H9 (cell line): ENCODE results near the gene NPDC1. TPM values are rescaled to one million over a fixed set of nuclear protein-coding genes. Genes with fewer than 3 reads are reported as not detected.

Experiments
- DNase-seq: peaks from one replicate; pipeline ENCODE4 v3.0.0-alpha.2; 2017
- H2AFZ ChIP-seq: one replicate; pipeline ENCODE4 v1.6.1; 2013; ENCODE audit warnings: mild to moderate bottlenecking, low read length, control low read depth, moderate library complexity
- H2AK5ac ChIP-seq: 2 replicates; pipeline ENCODE4 v1.6.1; 2013; ENCODE audit warnings: low read length, control low read depth, mixed read lengths; ENCODE audit not compliant: insufficient read length
- H2BK120ac ChIP-seq: one replicate; pipeline ENCODE4 v1.6.1; 2013; ENCODE audit warnings: low read depth, mild to moderate bottlenecking, low read length, control low read depth, inconsistent platforms; ENCODE audit not compliant: poor library complexity, severe bottlenecking
- H2BK12ac ChIP-seq: 2 replicates; pipeline ENCODE4 v1.6.1; 2013; ENCODE audit warnings: low read length, control low read depth, mixed read lengths, low read depth; ENCODE audit not compliant: insufficient read length
- H2BK15ac ChIP-seq: 2 replicates; pipeline ENCODE4 v1.6.1; 2013; ENCODE audit warnings: low read depth, low read length, control low read depth
- H2BK20ac ChIP-seq: one replicate; pipeline ENCODE4 v1.6.1; 2013; ENCODE audit warnings: low read depth, mild to moderate bottlenecking, low read length, control low read depth, inconsistent platforms; ENCODE audit not compliant: poor library complexity, severe bottlenecking
- H2BK5ac ChIP-seq: 2 replicates; pipeline ENCODE4 v1.6.1; 2013; ENCODE audit warnings: low read length, control low read depth, mixed read lengths; ENCODE audit not compliant: insufficient read length
- H3K14ac ChIP-seq: 2 replicates; pipeline ENCODE4 v1.6.1; 2013; ENCODE audit warnings: low read length, control low read depth; ENCODE audit not compliant: insufficient read depth
- H3K18ac ChIP-seq: 2 replicates; pipeline ENCODE4 v1.6.1; 2013; ENCODE audit warnings: low read depth, mild to moderate bottlenecking, mixed read lengths, low read length, control low read depth; ENCODE audit not compliant: insufficient read length
- H3K23ac ChIP-seq: 2 replicates; pipeline ENCODE4 v1.6.1; 2013; ENCODE audit warnings: low read length, control low read depth, mixed read lengths, low read depth; ENCODE audit not compliant: insufficient read length
- H3K23me2 ChIP-seq: 2 replicates; pipeline ENCODE4 v1.6.1; 2013; ENCODE audit warnings: low read depth, mild to moderate bottlenecking, mixed read lengths, low read length, control low read depth; ENCODE audit not compliant: insufficient read length, poor library complexity, severe bottlenecking
- H3K27ac ChIP-seq: 2 replicates; pipeline ENCODE4 v1.5.1; 2013; ENCODE audit warnings: low read length, control low read depth, mixed read lengths, low read depth; ENCODE audit not compliant: insufficient read length
- H3K27me3 ChIP-seq: 2 replicates; pipeline ENCODE4 v1.6.1; 2013; ENCODE audit warnings: low read length, control low read depth, inconsistent platforms; ENCODE audit not compliant: insufficient read depth
- H3K4ac ChIP-seq: 2 replicates; pipeline ENCODE4 v1.6.1; 2013; ENCODE audit warnings: low read depth, mild to moderate bottlenecking, control low read depth, inconsistent platforms, low read length, moderate library complexity
- H3K4me1 ChIP-seq: 2 replicates; pipeline ENCODE4 v1.6.1; 2013; ENCODE audit warnings: low read length, control low read depth, inconsistent platforms; ENCODE audit not compliant: insufficient read depth
- H3K4me2 ChIP-seq: 2 replicates; pipeline ENCODE4 v1.6.1; 2013; ENCODE audit warnings: low read length, control low read depth, mixed read lengths; ENCODE audit not compliant: insufficient read length, insufficient read depth
- H3K56ac ChIP-seq: 2 replicates; pipeline ENCODE4 v1.6.1; 2013; ENCODE audit warnings: low read depth, mild to moderate bottlenecking, mixed read lengths, low read length, control low read depth; ENCODE audit not compliant: insufficient read length
- H3K79me1 ChIP-seq: 2 replicates; pipeline ENCODE4 v1.6.1; 2013; ENCODE audit warnings: low read depth, mild to moderate bottlenecking, moderate library complexity, low read length, control low read depth, inconsistent platforms; ENCODE audit not compliant: insufficient read depth, poor library complexity, severe bottlenecking
- H3K79me2 ChIP-seq: 2 replicates; pipeline ENCODE4 v1.6.1; 2013; ENCODE audit warnings: low read length, control low read depth, inconsistent platforms; ENCODE audit not compliant: insufficient read depth
- H3K9ac ChIP-seq: 2 replicates; pipeline ENCODE4 v1.6.1; 2013; ENCODE audit warnings: low read length, control low read depth, mixed read lengths; ENCODE audit not compliant: insufficient read length; ENCODE audit errors: extremely low read depth
- H3K9me3 ChIP-seq: one replicate; pipeline ENCODE4 v1.6.1; 2013; ENCODE audit warnings: low read depth, low read length, inconsistent platforms; ENCODE audit not compliant: control insufficient read depth
- H3T11ph ChIP-seq: one replicate; pipeline ENCODE4 v1.6.1; 2013; ENCODE audit warnings: mild to moderate bottlenecking, low read length, control low read depth, inconsistent platforms
- H4K20me1 ChIP-seq: one replicate; pipeline ENCODE4 v1.6.1; 2013; ENCODE audit not compliant: control insufficient read depth, insufficient read length, insufficient read depth
- H4K5ac ChIP-seq: 2 replicates; pipeline ENCODE4 v1.6.1; 2013; ENCODE audit warnings: low read depth, mild to moderate bottlenecking, mixed read lengths, low read length, control low read depth; ENCODE audit not compliant: insufficient read length
- H4K8ac ChIP-seq: replicated peaks from 2 replicates; pipeline ENCODE4 v1.6.1; 2013; ENCODE audit warnings: low read length, control low read depth, mixed read lengths, low read depth; ENCODE audit not compliant: insufficient read length
- H4K91ac ChIP-seq: 2 replicates; pipeline ENCODE4 v1.6.1; 2013; ENCODE audit warnings: low read depth, mild to moderate bottlenecking, moderate library complexity, mixed read lengths, low read length, control low read depth; ENCODE audit not compliant: insufficient read length
- H3K27ac Mint-ChIP-seq, 3 experiments: 2 replicates in 2 of 3; 3 replicates in 1 of 3; pipeline ENCODE4 v1.8.0; 2020 to 2021; ENCODE audit warnings: mixed read lengths in 3 of 3, mild to moderate bottlenecking in 1 of 3, moderate library complexity in 1 of 3
- H3K27me3 Mint-ChIP-seq: 2 replicates; pipeline ENCODE4 v1.8.0; 2021; ENCODE audit warnings: low read depth, mild to moderate bottlenecking, moderate library complexity, mixed read lengths
- H3K36me3 Mint-ChIP-seq, 3 experiments: 2 replicates in 2 of 3; 3 replicates in 1 of 3; pipeline ENCODE4 v1.8.0; 2020 to 2021; ENCODE audit warnings: low read depth in 3 of 3, mixed read lengths in 3 of 3; ENCODE audit not compliant: insufficient read depth in 1 of 3
- H3K4me1 Mint-ChIP-seq, 2 experiments: 2 replicates each; pipeline ENCODE4 v1.8.0; 2020; ENCODE audit warnings: mixed read lengths in 2 of 2
- H3K4me3 Mint-ChIP-seq, 2 experiments: 2 replicates in 1 of 2; 3 replicates in 1 of 2; pipeline ENCODE4 v1.8.0; 2020 to 2021; ENCODE audit warnings: mild to moderate bottlenecking in 2 of 2, mixed read lengths in 2 of 2, moderate library complexity in 1 of 2
- H3K9me3 Mint-ChIP-seq, 2 experiments: 2 replicates in 1 of 2; 3 replicates in 1 of 2; pipeline ENCODE4 v1.8.0; 2020; ENCODE audit warnings: mild to moderate bottlenecking in 2 of 2, mixed read lengths in 2 of 2, moderate library complexity in 1 of 2
- WGBS: extraction: QIAGEN DNeasy Blood & Tissue Kit; methylation state at CpG from one replicate; pipeline ENCODE4 v1.1.7; 2013; ENCODE audit warnings: missing lambda C conversion rate, low lambda C conversion rate, mixed read lengths; ENCODE audit not compliant: insufficient read length; ENCODE audit errors: extremely low coverage; 5-methylcytosine and 5-hydroxymethylcytosine counted together
- total RNA-seq: library from RNA; stranded (reverse); gene quantifications from 2 replicates; pipeline ENCODE4 v1.2.1, GENCODE V29; 2021
- TF ChIP-seq, protein P1 (sequence below): fragments of 200-600 bp; sonication (generic); conservative IDR thresholded peaks from 3 replicates; pipeline ENCODE4 v1.8.0; 2021; ENCODE audit warnings: antibody characterized with exemption, mild to moderate bottlenecking

Gene NPDC1
- total RNA-seq, 1 experiment from 2014 or later = 57.6 TPM

DNA sequence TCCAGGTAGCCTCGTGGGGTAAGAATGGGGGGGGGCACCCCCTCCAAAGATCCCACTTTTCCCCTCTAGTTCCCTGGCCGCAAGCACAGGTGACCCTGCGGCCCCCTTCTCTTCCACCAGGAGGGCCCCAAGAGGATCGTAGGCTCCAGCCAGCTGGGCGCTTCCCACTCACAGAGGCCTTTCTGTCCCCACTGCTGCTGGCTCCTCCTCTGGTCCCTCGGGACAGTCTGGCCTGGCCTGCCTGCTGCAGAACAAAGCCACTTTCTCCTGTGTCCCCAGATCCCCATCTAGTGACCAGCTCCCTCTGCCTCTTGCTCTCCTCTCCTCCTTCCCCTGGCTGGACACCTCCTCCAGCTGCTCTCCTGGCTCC lies 24.9 kb upstream of the NPDC1 start:
- no peaks in the 10 kb centered on the region; a peak in 1 of 5 replicates for H3K9me3 Mint-ChIP-seq
- Histone ChIP-seq H3K23me2 (no peaks in the 10 kb centered on the region), H3K18ac (peak overlapping the region; percentile 32), H4K8ac (no peak overlapping the region), H4K20me1 (peaks cover 4% of the 10 kb centered on the region), H3K79me1 (no peaks in the 10 kb centered on the region), H4K91ac (no peak overlapping the region), H3K23ac (no peak overlapping the region), H3K27ac (no peak overlapping the region), H3K56ac (no peak overlapping the region), H3K79me2 (no peaks in the 10 kb centered on the region), H3K27me3 (no peaks in the 10 kb centered on the region), H3K9me3 (no peaks in the 10 kb centered on the region), H2BK12ac (no peak overlapping the region), H2BK5ac (no peak overlapping the region), H3T11ph (no peak overlapping the region), H2AFZ (no peak overlapping the region), H2AK5ac (no peak overlapping the region), H2BK20ac (no peak overlapping the region), H3K9ac (peak overlapping the region; percentile 16), H4K5ac (no peak overlapping the region), H3K14ac (peak overlapping the region; percentile 64; the same call in 1 of the 2 replicates), H3K4me1 (peaks cover 7% of the 10 kb centered on the region; the same call in 1 of the 2 replicates), H2BK15ac (no peak overlapping the region), H3K4ac (no peak overlapping the region; the same call in 1 of the 2 replicates), H2BK120ac (no peak overlapping the region), H3K4me2 (peak overlapping the region; percentile 20)
- no CpG with 5 or more reads among the region's 6 CpGs for WGBS
- peaks cover 9% of the 10 kb centered on the region for H3K27me3 Mint-ChIP-seq
- no peak for DNase-seq
- H3K4me3 Mint-ChIP-seq = peak overlapping the region; percentile 55 to 75
- H3K4me1 Mint-ChIP-seq = peaks cover 25 to 34% of the 10 kb centered on the region in 2 experiments
- H3K36me3 Mint-ChIP-seq = no peaks in the 10 kb centered on the region; a peak in 2 of 7 replicates
- TF ChIP-seq, protein P1, sequence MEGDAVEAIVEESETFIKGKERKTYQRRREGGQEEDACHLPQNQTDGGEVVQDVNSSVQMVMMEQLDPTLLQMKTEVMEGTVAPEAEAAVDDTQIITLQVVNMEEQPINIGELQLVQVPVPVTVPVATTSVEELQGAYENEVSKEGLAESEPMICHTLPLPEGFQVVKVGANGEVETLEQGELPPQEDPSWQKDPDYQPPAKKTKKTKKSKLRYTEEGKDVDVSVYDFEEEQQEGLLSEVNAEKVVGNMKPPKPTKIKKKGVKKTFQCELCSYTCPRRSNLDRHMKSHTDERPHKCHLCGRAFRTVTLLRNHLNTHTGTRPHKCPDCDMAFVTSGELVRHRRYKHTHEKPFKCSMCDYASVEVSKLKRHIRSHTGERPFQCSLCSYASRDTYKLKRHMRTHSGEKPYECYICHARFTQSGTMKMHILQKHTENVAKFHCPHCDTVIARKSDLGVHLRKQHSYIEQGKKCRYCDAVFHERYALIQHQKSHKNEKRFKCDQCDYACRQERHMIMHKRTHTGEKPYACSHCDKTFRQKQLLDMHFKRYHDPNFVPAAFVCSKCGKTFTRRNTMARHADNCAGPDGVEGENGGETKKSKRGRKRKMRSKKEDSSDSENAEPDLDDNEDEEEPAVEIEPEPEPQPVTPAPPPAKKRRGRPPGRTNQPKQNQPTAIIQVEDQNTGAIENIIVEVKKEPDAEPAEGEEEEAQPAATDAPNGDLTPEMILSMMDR = peak; percentile 44; the same call in 2 of the 3 replicates
- peak overlapping the region in 2 of 3 experiments; percentile 8 to 75; a peak in 1 of 7 replicates for H3K27ac Mint-ChIP-seq
